Measurements from ENCODE around the gene SPHK2.

DNA sequence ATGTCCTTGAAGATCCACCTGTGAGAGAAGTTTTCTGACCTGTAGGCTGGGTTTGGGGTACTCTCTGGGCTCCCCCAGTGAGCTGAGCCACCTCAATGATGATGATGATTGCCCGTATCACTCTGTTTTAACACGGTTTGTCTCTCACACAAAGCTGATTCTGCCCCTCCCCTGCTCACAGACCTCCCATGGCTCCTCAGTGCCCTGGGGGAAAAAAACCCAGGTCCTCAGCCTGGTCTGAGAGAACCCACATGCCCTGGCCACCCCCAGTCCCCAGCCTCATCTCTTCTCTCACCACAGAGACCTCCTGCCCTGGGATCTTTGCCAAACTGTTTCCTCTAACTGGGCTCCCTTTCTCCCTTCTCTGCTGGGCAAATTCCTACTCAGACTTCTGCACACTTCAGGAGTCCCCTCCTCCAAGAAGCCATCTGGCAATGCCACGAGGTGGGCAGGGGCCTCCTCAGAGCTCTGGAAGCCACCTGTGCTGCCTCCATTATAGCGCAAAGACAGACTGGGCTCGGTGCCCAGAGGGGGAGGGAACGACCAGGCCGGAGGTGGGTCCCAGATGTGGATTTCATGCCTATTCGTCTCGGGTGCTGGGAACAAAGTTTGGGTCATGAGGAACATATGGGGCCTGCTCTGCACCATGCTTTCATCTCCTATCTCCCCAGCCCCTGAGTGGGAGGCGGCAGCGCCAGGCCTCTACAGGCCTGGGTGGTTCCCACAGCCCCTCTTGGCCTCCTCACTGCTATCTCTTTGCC lies 35.2 kb downstream of the SPHK2 start:
- TF ChIP-seq RAD21 (IDR thresholded peaks at IDR 0.05; ENCODE audit: low read depth) (no peak), POLR2AphosphoS5 (IDR thresholded peaks at IDR 0.05; ENCODE audit: low read depth, low read length) (no peak), POLR2A (IDR thresholded peaks at IDR 0.05; ENCODE audit: borderline replicate concordance, extremely low read depth, insufficient read depth, insufficient read length) (no peak)
- TF ChIP-seq, protein P1, sequence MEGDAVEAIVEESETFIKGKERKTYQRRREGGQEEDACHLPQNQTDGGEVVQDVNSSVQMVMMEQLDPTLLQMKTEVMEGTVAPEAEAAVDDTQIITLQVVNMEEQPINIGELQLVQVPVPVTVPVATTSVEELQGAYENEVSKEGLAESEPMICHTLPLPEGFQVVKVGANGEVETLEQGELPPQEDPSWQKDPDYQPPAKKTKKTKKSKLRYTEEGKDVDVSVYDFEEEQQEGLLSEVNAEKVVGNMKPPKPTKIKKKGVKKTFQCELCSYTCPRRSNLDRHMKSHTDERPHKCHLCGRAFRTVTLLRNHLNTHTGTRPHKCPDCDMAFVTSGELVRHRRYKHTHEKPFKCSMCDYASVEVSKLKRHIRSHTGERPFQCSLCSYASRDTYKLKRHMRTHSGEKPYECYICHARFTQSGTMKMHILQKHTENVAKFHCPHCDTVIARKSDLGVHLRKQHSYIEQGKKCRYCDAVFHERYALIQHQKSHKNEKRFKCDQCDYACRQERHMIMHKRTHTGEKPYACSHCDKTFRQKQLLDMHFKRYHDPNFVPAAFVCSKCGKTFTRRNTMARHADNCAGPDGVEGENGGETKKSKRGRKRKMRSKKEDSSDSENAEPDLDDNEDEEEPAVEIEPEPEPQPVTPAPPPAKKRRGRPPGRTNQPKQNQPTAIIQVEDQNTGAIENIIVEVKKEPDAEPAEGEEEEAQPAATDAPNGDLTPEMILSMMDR (IDR thresholded peaks at IDR 0.05 in 2 of 3, conservative IDR thresholded peaks at IDR 0.05 in 1 of 3; ENCODE audit: borderline replicate concordance in 1 of 3, insufficient read depth in 1 of 3, low read depth in 2 of 3, low read length in 2 of 3) = no peak
- TF ChIP-seq, protein P2, sequence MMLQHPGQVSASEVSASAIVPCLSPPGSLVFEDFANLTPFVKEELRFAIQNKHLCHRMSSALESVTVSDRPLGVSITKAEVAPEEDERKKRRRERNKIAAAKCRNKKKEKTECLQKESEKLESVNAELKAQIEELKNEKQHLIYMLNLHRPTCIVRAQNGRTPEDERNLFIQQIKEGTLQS (IDR thresholded peaks at IDR 0.05) = no peak
